ENCODE measurements around the gene SLC34A1.
"Not testable (repeated sequence)": the region's sequence is repeated elsewhere in the genome, so short reads cannot be mapped to it uniquely, and the experiment has no call there.

Gene SLC34A1

GRCh38 chr5:177384134-177384533 lies at the start of gene SLC34A1:
Gene SLC34A1, plus strand, starts transcription at chr5:177384434. Its CDS starts 1,308 bp downstream, at chr5:177385742.
- no peak for DNase-seq (ENCODE audit: low read depth)

GRCh38 chr5:177334781-177335700 lies 49.2 kb upstream of the SLC34A1 start:
- no peak for DNase-seq (ENCODE audit: low read depth)

- DNase-seq (ENCODE audit: low read depth): no peak
These were observed 48.6 kb upstream of the SLC34A1 start for GRCh38 chr5:177335701-177336065.

GRCh38 chr5:177336112-177336511 lies 48.1 kb upstream of the SLC34A1 start:
- no peak for DNase-seq (ENCODE audit: low read depth)

GRCh38 chr5:177336603-177337494 lies 47.4 kb upstream of the SLC34A1 start:
- DNase-seq (ENCODE audit: low read depth): no peak

GRCh38 chr5:177338251-177339106 lies 45.8 kb upstream of the SLC34A1 start:
- DNase-seq (ENCODE audit: low read depth): no peak

- no peak for DNase-seq (ENCODE audit: low read depth)
These were observed 45.1 kb upstream of the SLC34A1 start for GRCh38 chr5:177339107-177339638.

GRCh38 chr5:177343000-177343399 lies 41.2 kb upstream of the SLC34A1 start:
- not testable (repeated sequence) for DNase-seq (ENCODE audit: low read depth)

GRCh38 chr5:177343777-177344176 lies 40.5 kb upstream of the SLC34A1 start:
- DNase-seq (ENCODE audit: low read depth): no peak

- no peak for DNase-seq (ENCODE audit: low read depth)
These were observed 39.3 kb upstream of the SLC34A1 start for GRCh38 chr5:177344891-177345290.

- DNase-seq (ENCODE audit: low read depth): no peak
These were observed 37.4 kb upstream of the SLC34A1 start for GRCh38 chr5:177346820-177347219.

- no peak for DNase-seq (ENCODE audit: low read depth)
These were observed 36.5 kb upstream of the SLC34A1 start for GRCh38 chr5:177347699-177348098.

GRCh38 chr5:177349362-177349647 lies 34.9 kb upstream of the SLC34A1 start:
- no peak for DNase-seq (ENCODE audit: low read depth)

- no peak for DNase-seq (ENCODE audit: low read depth)
These were observed 34.5 kb upstream of the SLC34A1 start for GRCh38 chr5:177349762-177350161.

- DNase-seq (ENCODE audit: low read depth): no peak
These were observed 33.4 kb upstream of the SLC34A1 start for GRCh38 chr5:177350776-177351391.

GRCh38 chr5:177351392-177352329 lies 32.6 kb upstream of the SLC34A1 start, which contains the start of gene LMAN2:
Gene LMAN2, minus strand, starts transcription at chr5:177351668. Its CDS starts 21 bp downstream, at chr5:177351647.
- peak; percentile 84 for DNase-seq (ENCODE audit: low read depth)

GRCh38 chr5:177353093-177353492 lies 31.1 kb upstream of the SLC34A1 start:
- DNase-seq (ENCODE audit: low read depth): no peak

GRCh38 chr5:177354256-177354655 lies 30.0 kb upstream of the SLC34A1 start:
- no peak for DNase-seq (ENCODE audit: low read depth)

- DNase-seq (ENCODE audit: low read depth): no peak
These were observed 29.5 kb upstream of the SLC34A1 start for GRCh38 chr5:177354711-177355110.
